ENCODE data around the gene IGFBP5. TPM values are rescaled to one million over a fixed set of nuclear protein-coding genes. Genes with fewer than 3 reads are reported as not detected.
A peak's percentile ranks its signal among the peaks of the same experiment; 100 is the strongest.

Gene IGFBP5
- total RNA-seq, 4 donors from 2014 or later = 146 to 263 (median 190) TPM

GRCh38 chr2:216665242-216665641, 30.1 kb downstream of the IGFBP5 start:
- no peaks in the 10 kb centered on the region for H3K27me3 ChIP-seq

GRCh38 chr2:216664593-216665034, 30.7 kb downstream of the IGFBP5 start:
- no peak overlapping the region for H3K4me3 ChIP-seq
- no peak overlapping the region for H3K27ac ChIP-seq
- H3K27me3 ChIP-seq = no peaks in the 10 kb centered on the region
- DNase-seq = no peak
- intact Hi-C loops (cut with DNase I; ENCODE audit: low total_unique reads) = no loop called here
- WGBS, 2 donors (ENCODE audit: low coverage in 1 of 2) = 66% methylated on average over 5 of the region's 6 CpGs; no CpG with 5 or more reads in 1 of the 2 donors
- TF ChIP-seq EP300 (IDR thresholded peaks at IDR 0.05; ENCODE audit: low read depth) = no peak
- TF ChIP-seq POLR2AphosphoS5 (IDR thresholded peaks at IDR 0.05) = no peak
- no peak for TF ChIP-seq POLR2A (IDR thresholded peaks at IDR 0.05)
- no peak for TF ChIP-seq CTCF (IDR thresholded peaks at IDR 0.05)
- peaks cover 8 to 16% (median 12%) of the 10 kb centered on the region in 4 donors for H3K4me1 ChIP-seq
- H3K36me3 ChIP-seq = no peaks in the 10 kb centered on the region
- H3K9me3 ChIP-seq = no peaks in the 10 kb centered on the region
- in situ Hi-C loops (cut with MboI; ENCODE audit: low pct_ligation_motif_present in 1 of 4, low pct_unique_long_range_greater_than_20kb in 1 of 4, low sequenced_read_pairs in 3 of 4) = loop anchor here (5.0 to 25.0 kb wide), 2 partner anchors 147 to 627 kb away; no protein-coding TSS in a partner anchor

More at GRCh38 chr2:216665242-216665641, 30.1 kb downstream of the IGFBP5 start:
- Histone ChIP-seq H3K36me3 (no peaks in the 10 kb centered on the region), H3K4me1 (peaks cover 8 to 16% (median 12%) of the 10 kb centered on the region in 4 donors), H3K4me3 (no peak overlapping the region), H3K9me3 (no peaks in the 10 kb centered on the region), H3K27ac (no peak overlapping the region)
- 43% methylated on average over 7 of the region's 7 CpGs; no CpG with 5 or more reads in 1 of the 2 donors for WGBS, 2 donors (ENCODE audit: low coverage in 1 of 2)
- intact Hi-C loops (cut with DNase I; ENCODE audit: low total_unique reads) (no loop called here), in situ Hi-C loops (cut with MboI; ENCODE audit: low pct_ligation_motif_present in 1 of 4, low pct_unique_long_range_greater_than_20kb in 1 of 4, low sequenced_read_pairs in 3 of 4) (loop anchor here (5.0 to 25.0 kb wide), 2 partner anchors 148 to 628 kb away; no protein-coding TSS in a partner anchor)
- TF ChIP-seq CTCF (IDR thresholded peaks at IDR 0.05) = no peak
- no peak for TF ChIP-seq POLR2AphosphoS5 (IDR thresholded peaks at IDR 0.05)
- TF ChIP-seq EP300 (IDR thresholded peaks at IDR 0.05; ENCODE audit: low read depth) = no peak
- TF ChIP-seq POLR2A (IDR thresholded peaks at IDR 0.05) = no peak
- peak; percentile 49 for DNase-seq

GRCh38 chr2:216663846-216664245, 31.5 kb downstream of the IGFBP5 start:
- Histone ChIP-seq H3K4me3 (no peak overlapping the region), H3K27ac (no peak overlapping the region), H3K9me3 (no peaks in the 10 kb centered on the region), H3K36me3 (no peaks in the 10 kb centered on the region), H3K4me1 (peaks cover 8 to 16% (median 12%) of the 10 kb centered on the region in 4 donors), H3K27me3 (no peaks in the 10 kb centered on the region)
- intact Hi-C loops (cut with DNase I; ENCODE audit: low total_unique reads) (no loop called here), in situ Hi-C loops (cut with MboI; ENCODE audit: low pct_ligation_motif_present in 1 of 4, low pct_unique_long_range_greater_than_20kb in 1 of 4, low sequenced_read_pairs in 3 of 4) (loop anchor here in 1 of 4 donors (25.0 kb wide), 1 partner anchor 627 kb away; no protein-coding TSS in a partner anchor)
- no peak for TF ChIP-seq CTCF (IDR thresholded peaks at IDR 0.05)
- no peak for TF ChIP-seq EP300 (IDR thresholded peaks at IDR 0.05; ENCODE audit: low read depth)
- TF ChIP-seq POLR2A (IDR thresholded peaks at IDR 0.05) = no peak
- TF ChIP-seq POLR2AphosphoS5 (IDR thresholded peaks at IDR 0.05) = no peak
- DNase-seq = no peak
- 93% methylated on average over 18 of the region's 18 CpGs; no CpG with 5 or more reads in 1 of the 2 donors for WGBS, 2 donors (ENCODE audit: low coverage in 1 of 2)

GRCh38 chr2:216663106-216663505, 32.2 kb downstream of the IGFBP5 start:
- 86 to 100% methylated on average over 1 of the region's 1 CpG for WGBS, 2 donors (ENCODE audit: low coverage in 1 of 2)
- Histone ChIP-seq H3K27me3 (no peaks in the 10 kb centered on the region), H3K4me3 (no peak overlapping the region), H3K27ac (no peak overlapping the region), H3K4me1 (peaks cover 8 to 16% (median 12%) of the 10 kb centered on the region in 4 donors), H3K36me3 (no peaks in the 10 kb centered on the region), H3K9me3 (no peaks in the 10 kb centered on the region)
- TF ChIP-seq POLR2A (IDR thresholded peaks at IDR 0.05) (no peak), CTCF (IDR thresholded peaks at IDR 0.05) (no peak), EP300 (IDR thresholded peaks at IDR 0.05; ENCODE audit: low read depth) (no peak), POLR2AphosphoS5 (IDR thresholded peaks at IDR 0.05) (no peak)
- DNase-seq = no peak
- intact Hi-C loops (cut with DNase I; ENCODE audit: low total_unique reads) (no loop called here), in situ Hi-C loops (cut with MboI; ENCODE audit: low pct_ligation_motif_present in 1 of 4, low pct_unique_long_range_greater_than_20kb in 1 of 4, low sequenced_read_pairs in 3 of 4) (loop anchor here in 1 of 4 donors (25.0 kb wide), 1 partner anchor 626 kb away; no protein-coding TSS in a partner anchor)

Measured in transverse colon (tissue), 4 donors.